CD4-positive, alpha-beta T cell (primary cell): ENCODE results near the gene SYTL2. TPM values are rescaled to one million over a fixed set of nuclear protein-coding genes. Genes with fewer than 3 reads are reported as not detected.
A peak's percentile ranks its signal among the peaks of the same experiment; 100 is the strongest.
"Not testable (repeated sequence)": the region's sequence is repeated elsewhere in the genome, so short reads cannot be mapped to it uniquely, and the experiment has no call there.

Source experiments
- ATAC-seq: fragments of 200-7000 bp; cut with Tn5 transposase; one replicate; pipeline ENCODE4 v1.10.0; 2022; ENCODE audit warnings: mild to moderate bottlenecking; ENCODE audit not compliant: poor library complexity
- CTCF ChIA-PET: fragments of 350-600 bp; sonication (Branson Sonifier 250); formaldehyde crosslinking; loops from one replicate; lab custom pipeline; 2021; ENCODE audit warnings: antibody characterized with exemption, inconsistent platforms; lab: Charles Lee
- POLR2A ChIA-PET: fragments of 350-600 bp; sonication (Branson Sonifier 250); formaldehyde crosslinking; loops from one replicate; lab custom pipeline; 2021; ENCODE audit warnings: antibody characterized with exemption, inconsistent platforms; lab: Charles Lee
- DNase-seq, 14 experiments: peaks; one replicate each; pipeline ENCODE4 v3.0.0-alpha.2; 2013 to 2020; ENCODE audit warnings: mixed read lengths in 2 of 14
- H3K27ac ChIP-seq, 2 donors: one replicate each; pipeline versions ENCODE4 v1.5.1 to v1.7.0; 2013; ENCODE audit warnings: low read length in 2 of 2, low read depth in 1 of 2, mild to moderate bottlenecking in 1 of 2
- H3K27me3 ChIP-seq, 2 experiments: 1 replicate in 1 of 2; 2 replicates in 1 of 2; pipeline versions ENCODE4 v1.6.1 to v1.7.0; 2013; ENCODE audit warnings: low read length in 2 of 2, control low read depth in 1 of 2, mild to moderate bottlenecking in 1 of 2, moderate library complexity in 1 of 2; ENCODE audit not compliant: insufficient read depth in 2 of 2, control insufficient read depth in 1 of 2
- H3K36me3 ChIP-seq: one replicate; pipeline ENCODE4 v1.6.1; 2013; ENCODE audit warnings: low read length, control low read depth; ENCODE audit not compliant: insufficient read depth
- H3K4me1 ChIP-seq: one replicate; pipeline ENCODE4 v1.6.1; 2013; ENCODE audit warnings: low read length, control low read depth; ENCODE audit not compliant: insufficient read depth
- H3K4me3 ChIP-seq: one replicate; pipeline ENCODE4 v1.5.1; 2013; ENCODE audit warnings: mild to moderate bottlenecking, low read length, moderate library complexity
- H3K9me3 ChIP-seq, 2 experiments: 1 replicate in 1 of 2; 2 replicates in 1 of 2; pipeline versions ENCODE4 v1.6.1 to v1.7.0; 2013; ENCODE audit warnings: low read length in 2 of 2, mild to moderate bottlenecking in 2 of 2, control low read depth in 1 of 2, moderate library complexity in 1 of 2; ENCODE audit not compliant: control insufficient read depth in 1 of 2, insufficient read depth in 1 of 2
- H3K27ac Mint-ChIP-seq: one replicate; pipeline ENCODE4 v1.8.0; 2020; ENCODE audit warnings: mixed read lengths
- H3K27me3 Mint-ChIP-seq: one replicate; pipeline ENCODE4 v1.8.0; 2021; ENCODE audit warnings: mixed read lengths
- H3K36me3 Mint-ChIP-seq: one replicate; pipeline ENCODE4 v1.8.0; 2021; ENCODE audit warnings: low read depth, mixed read lengths
- H3K4me1 Mint-ChIP-seq: one replicate; pipeline ENCODE4 v1.8.0; 2021; ENCODE audit warnings: low read depth, mixed read lengths
- H3K4me3 Mint-ChIP-seq: one replicate; pipeline ENCODE4 v1.8.0; 2020; ENCODE audit warnings: mild to moderate bottlenecking, mixed read lengths
- H3K9me3 Mint-ChIP-seq: one replicate; pipeline ENCODE4 v1.8.0; 2020; ENCODE audit warnings: mixed read lengths
- CTCF ChIP-seq: fragments of 200-600 bp; IDR thresholded peaks from one replicate; pipeline ENCODE4 v1.8.0; 2022; ENCODE audit warnings: antibody characterized with exemption, mild to moderate bottlenecking
- intact Hi-C, 2 experiments: fragments of 100-400 bp; cut with DNase I in 1 of 2; cut with micrococcal nuclease in 1 of 2; formaldehyde crosslinking; loops; one replicate each; pipeline versions ENCODE4 v1.15.1 to v1.9.0; 2023 to 2025; cut with DNase I, micrococcal nuclease
- total RNA-seq, 174 experiments: library from RNA in 2 of 174; stranded (reverse) in 2 of 174; gene quantifications; one replicate each; pipeline ENCODE4 v1.2.3 and lab custom pipeline; 2021 to 2026

The SYTL2 gene
- total RNA-seq, 2 experiments from 2014 or later: 35.4 to 36.7 TPM

GRCh38 chr11:85783758-85784157 is 27.2 kb downstream of the SYTL2 start:
- Histone ChIP-seq H3K9me3 (peaks cover 0 to 7% of the 10 kb centered on the region in 2 experiments), H3K27me3 (no peaks in the 10 kb centered on the region), H3K36me3 (no peaks in the 10 kb centered on the region), H3K4me1 (peaks cover 9% of the 10 kb centered on the region), H3K4me3 (no peak overlapping the region), H3K27ac (no peak overlapping the region)
- no peak for DNase-seq
- intact Hi-C loops: loop anchor here in 1 of 2 experiments (10.0 kb wide), 1 partner anchor 1041 kb away; no protein-coding TSS in a partner anchor
- TF ChIP-seq CTCF: no peak
- Mint-ChIP-seq H3K4me1 (peaks cover 67% of the 10 kb centered on the region), H3K27me3 (no peaks in the 10 kb centered on the region), H3K27ac (peak overlapping the region; percentile 40), H3K9me3 (peaks cover 5% of the 10 kb centered on the region), H3K4me3 (no peak overlapping the region), H3K36me3 (peaks cover 10% of the 10 kb centered on the region)
- CTCF ChIA-PET: no interaction called here
- POLR2A ChIA-PET: no interaction called here
- ATAC-seq: no peak

- not testable (repeated sequence) for H3K27ac ChIP-seq
- POLR2A ChIA-PET: interaction anchor here (1.2 to 1.6 kb wide), 2 partner anchors 9 to 15 kb away, joined by 3 to 4 read pairs; no protein-coding TSS in a partner anchor
Measured at GRCh38 chr11:85780780-85781517, 30.0 kb downstream of the SYTL2 start.

GRCh38 chr11:85779956-85780640 is 30.8 kb downstream of the SYTL2 start:
- H3K4me3 ChIP-seq: no peak overlapping the region
- H3K9me3 Mint-ChIP-seq: peaks cover 5% of the 10 kb centered on the region
- no peaks in the 10 kb centered on the region for H3K27me3 Mint-ChIP-seq
- peaks cover 9% of the 10 kb centered on the region for H3K4me1 ChIP-seq
- H3K4me3 Mint-ChIP-seq: no peak overlapping the region
- ChIA-PET CTCF (interaction anchor here (0.6 kb wide), 1 partner anchor 25 kb away, joined by 3 read pairs; no protein-coding TSS in a partner anchor), POLR2A (interaction anchor here (1.2 to 1.6 kb wide), 2 partner anchors 10 to 14 kb away, joined by 3 to 4 read pairs; no protein-coding TSS in a partner anchor)
- H3K36me3 ChIP-seq: no peaks in the 10 kb centered on the region
- no peak for ATAC-seq
- H3K4me1 Mint-ChIP-seq: peaks cover 51% of the 10 kb centered on the region
- peaks cover 0 to 7% of the 10 kb centered on the region in 2 experiments for H3K9me3 ChIP-seq
- H3K27me3 ChIP-seq: no peaks in the 10 kb centered on the region
- DNase-seq: no peak
- TF ChIP-seq CTCF: no peak
- H3K36me3 Mint-ChIP-seq: peaks cover 10% of the 10 kb centered on the region
- no peak overlapping the region for H3K27ac Mint-ChIP-seq
- intact Hi-C loops: loop anchor here in 1 of 2 experiments (10.0 kb wide), 1 partner anchor 1045 kb away; no protein-coding TSS in a partner anchor
- no peak overlapping the region for H3K27ac ChIP-seq

More at GRCh38 chr11:85780780-85781517, 30.0 kb downstream of the SYTL2 start:
- DNase-seq: peak in 2 of 14 experiments; percentile 18 to 37
- not testable (repeated sequence) for H3K27me3 Mint-ChIP-seq, H3K36me3 ChIP-seq, H3K4me3 Mint-ChIP-seq, H3K9me3 ChIP-seq, H3K9me3 Mint-ChIP-seq, H3K4me3 ChIP-seq, H3K27me3 ChIP-seq, H3K27ac Mint-ChIP-seq, H3K4me1 ChIP-seq
- CTCF ChIA-PET: interaction anchor here (0.6 kb wide), 1 partner anchor 24 kb away, joined by 3 read pairs; no protein-coding TSS in a partner anchor
- peaks cover 53% of the 10 kb centered on the region for H3K4me1 Mint-ChIP-seq
- peaks cover 10% of the 10 kb centered on the region for H3K36me3 Mint-ChIP-seq
- ATAC-seq: peak; percentile 57
- intact Hi-C loops: loop anchor here in 1 of 2 experiments (10.0 kb wide), 1 partner anchor 1044 kb away; no protein-coding TSS in a partner anchor

GRCh38 chr11:85777603-85777972 is 33.4 kb downstream of the SYTL2 start:
- CTCF ChIA-PET: not testable (repeated sequence)

More at GRCh38 chr11:85777603-85777972, 33.4 kb downstream of the SYTL2 start:
- intact Hi-C loops, H3K36me3 Mint-ChIP-seq, H3K4me3 Mint-ChIP-seq, H3K36me3 ChIP-seq, ATAC-seq, H3K4me3 ChIP-seq, POLR2A ChIA-PET, H3K27me3 Mint-ChIP-seq, H3K27ac ChIP-seq, H3K9me3 ChIP-seq, DNase-seq, H3K27ac Mint-ChIP-seq, H3K27me3 ChIP-seq, H3K9me3 Mint-ChIP-seq: not testable (repeated sequence)
- H3K4me1 ChIP-seq: peaks cover 16% of the 10 kb centered on the region
- H3K4me1 Mint-ChIP-seq: peaks cover 55% of the 10 kb centered on the region
